ENCODE results near the gene KIAA0753. TPM values are rescaled to one million over a fixed set of nuclear protein-coding genes. Genes with fewer than 3 reads are reported as not detected.

Gene KIAA0753
- total and polyA plus RNA-seq, 2 of the 13 experiments (the other 11 are each of a cell fraction or from before 2014, with no cell fraction given) = 5.2 to 9.1 TPM

DNA sequence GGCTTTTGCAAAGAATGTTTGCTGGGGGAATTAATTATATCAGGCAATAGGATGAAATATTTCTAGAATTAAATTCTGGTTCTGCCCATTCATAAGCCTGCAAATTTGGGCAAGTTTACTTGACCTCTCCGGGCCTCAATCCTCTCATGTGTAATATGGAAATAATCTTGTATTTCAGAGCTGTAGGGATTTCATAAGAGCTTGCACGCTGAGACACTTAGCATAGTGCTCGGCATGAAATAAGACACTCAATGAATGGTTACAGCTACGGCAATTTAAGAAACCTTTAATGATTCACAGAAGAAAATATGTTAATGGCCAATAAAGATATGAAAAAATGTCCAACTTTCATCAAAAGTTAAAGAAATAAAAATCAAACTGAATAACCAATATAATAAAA lies 43.6 kb downstream of the KIAA0753 start:
- POLR2A ChIA-PET = no interaction called here
- ATAC-seq (no peak), DNase-seq (ENCODE audit: low spot score) (no peak), FAIRE-seq (no peak)
- no TSS peak for BruUV-seq (replicated peaks)
- no peak overlapping the region for H2AFZ ChIP-seq (ENCODE audit: low read length)
- peaks cover 14% of the 10 kb centered on the region for H3K4me1 ChIP-seq (ENCODE audit: insufficient read depth, low read length)
- CTCF ChIA-PET (ENCODE audit: low intra/inter-chr PET ratio, low total read pairs) = no interaction called here
- peaks cover 15 to 45% of the 10 kb centered on the region in 2 experiments for H3K36me3 ChIP-seq (replicated peaks in 1 of 2; ENCODE audit: control insufficient read depth in 1 of 2, insufficient read depth in 2 of 2, low read length in 2 of 2)
- in situ Hi-C loops (cut with HindIII; ENCODE audit: extremely low pct_ligation_motif_present, low pct_unique_long_range_greater_than_20kb) = no loop called here
- no peaks in the 10 kb centered on the region for H3K27me3 ChIP-seq (ENCODE audit: control insufficient read depth in 1 of 2, insufficient read depth in 2 of 2, low read length in 2 of 2)
- no peak overlapping the region for H3K9ac ChIP-seq (ENCODE audit: insufficient read depth, low read depth, low read length)
- intact Hi-C loops (cut with micrococcal nuclease; ENCODE audit: unreplicated experiment) = no loop called here
- 95% methylated on average over 4 of the region's 4 CpGs for WGBS (ENCODE audit: low lambda C conversion rate)
- H3K79me2 ChIP-seq (ENCODE audit: insufficient read depth, low read length) = no peaks in the 10 kb centered on the region
- H3K9me3 ChIP-seq (ENCODE audit: low read length) = no peaks in the 10 kb centered on the region
- TF ChIP-seq, protein P1, sequence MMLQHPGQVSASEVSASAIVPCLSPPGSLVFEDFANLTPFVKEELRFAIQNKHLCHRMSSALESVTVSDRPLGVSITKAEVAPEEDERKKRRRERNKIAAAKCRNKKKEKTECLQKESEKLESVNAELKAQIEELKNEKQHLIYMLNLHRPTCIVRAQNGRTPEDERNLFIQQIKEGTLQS (CRISPR knock-in tag; IDR thresholded peaks at IDR 0.05) = no peak
- TF ChIP-seq, protein P2, sequence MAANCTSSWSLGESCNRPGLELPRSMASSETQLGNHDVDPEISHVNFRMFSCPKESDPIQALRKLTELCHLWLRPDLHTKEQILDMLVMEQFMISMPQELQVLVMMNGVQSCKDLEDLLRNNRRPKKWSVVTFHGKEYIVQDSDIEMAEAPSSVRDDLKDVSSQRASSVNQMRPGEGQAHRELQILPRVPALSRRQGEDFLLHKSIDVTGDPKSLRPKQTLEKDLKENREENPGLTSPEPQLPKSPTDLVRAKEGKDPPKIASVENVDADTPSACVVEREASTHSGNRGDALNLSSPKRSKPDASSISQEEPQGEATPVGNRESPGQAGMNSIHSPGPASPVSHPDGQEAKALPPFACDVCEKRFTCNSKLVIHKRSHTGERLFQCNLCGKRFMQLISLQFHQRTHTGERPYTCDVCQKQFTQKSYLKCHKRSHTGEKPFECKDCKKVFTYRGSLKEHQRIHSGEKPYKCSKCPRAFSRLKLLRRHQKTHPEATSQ (CRISPR knock-in tag; IDR thresholded peaks at IDR 0.05; ENCODE audit: borderline replicate concordance) = no peak
- no peak for TF ChIP-seq ZNF644 (CRISPR knock-in tag; IDR thresholded peaks at IDR 0.05; ENCODE audit: low read depth)
- TF ChIP-seq, protein P3, sequence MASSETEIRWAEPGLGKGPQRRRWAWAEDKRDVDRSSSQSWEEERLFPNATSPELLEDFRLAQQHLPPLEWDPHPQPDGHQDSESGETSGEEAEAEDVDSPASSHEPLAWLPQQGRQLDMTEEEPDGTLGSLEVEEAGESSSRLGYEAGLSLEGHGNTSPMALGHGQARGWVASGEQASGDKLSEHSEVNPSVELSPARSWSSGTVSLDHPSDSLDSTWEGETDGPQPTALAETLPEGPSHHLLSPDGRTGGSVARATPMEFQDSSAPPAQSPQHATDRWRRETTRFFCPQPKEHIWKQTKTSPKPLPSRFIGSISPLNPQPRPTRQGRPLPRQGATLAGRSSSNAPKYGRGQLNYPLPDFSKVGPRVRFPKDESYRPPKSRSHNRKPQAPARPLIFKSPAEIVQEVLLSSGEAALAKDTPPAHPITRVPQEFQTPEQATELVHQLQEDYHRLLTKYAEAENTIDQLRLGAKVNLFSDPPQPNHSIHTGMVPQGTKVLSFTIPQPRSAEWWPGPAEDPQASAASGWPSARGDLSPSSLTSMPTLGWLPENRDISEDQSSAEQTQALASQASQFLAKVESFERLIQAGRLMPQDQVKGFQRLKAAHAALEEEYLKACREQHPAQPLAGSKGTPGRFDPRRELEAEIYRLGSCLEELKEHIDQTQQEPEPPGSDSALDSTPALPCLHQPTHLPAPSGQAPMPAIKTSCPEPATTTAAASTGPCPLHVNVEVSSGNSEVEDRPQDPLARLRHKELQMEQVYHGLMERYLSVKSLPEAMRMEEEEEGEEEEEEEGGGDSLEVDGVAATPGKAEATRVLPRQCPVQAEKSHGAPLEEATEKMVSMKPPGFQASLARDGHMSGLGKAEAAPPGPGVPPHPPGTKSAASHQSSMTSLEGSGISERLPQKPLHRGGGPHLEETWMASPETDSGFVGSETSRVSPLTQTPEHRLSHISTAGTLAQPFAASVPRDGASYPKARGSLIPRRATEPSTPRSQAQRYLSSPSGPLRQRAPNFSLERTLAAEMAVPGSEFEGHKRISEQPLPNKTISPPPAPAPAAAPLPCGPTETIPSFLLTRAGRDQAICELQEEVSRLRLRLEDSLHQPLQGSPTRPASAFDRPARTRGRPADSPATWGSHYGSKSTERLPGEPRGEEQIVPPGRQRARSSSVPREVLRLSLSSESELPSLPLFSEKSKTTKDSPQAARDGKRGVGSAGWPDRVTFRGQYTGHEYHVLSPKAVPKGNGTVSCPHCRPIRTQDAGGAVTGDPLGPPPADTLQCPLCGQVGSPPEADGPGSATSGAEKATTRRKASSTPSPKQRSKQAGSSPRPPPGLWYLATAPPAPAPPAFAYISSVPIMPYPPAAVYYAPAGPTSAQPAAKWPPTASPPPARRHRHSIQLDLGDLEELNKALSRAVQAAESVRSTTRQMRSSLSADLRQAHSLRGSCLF (CRISPR knock-in tag; IDR thresholded peaks at IDR 0.05; ENCODE audit: borderline replicate concordance) = no peak
- TF ChIP-seq, protein P4, sequence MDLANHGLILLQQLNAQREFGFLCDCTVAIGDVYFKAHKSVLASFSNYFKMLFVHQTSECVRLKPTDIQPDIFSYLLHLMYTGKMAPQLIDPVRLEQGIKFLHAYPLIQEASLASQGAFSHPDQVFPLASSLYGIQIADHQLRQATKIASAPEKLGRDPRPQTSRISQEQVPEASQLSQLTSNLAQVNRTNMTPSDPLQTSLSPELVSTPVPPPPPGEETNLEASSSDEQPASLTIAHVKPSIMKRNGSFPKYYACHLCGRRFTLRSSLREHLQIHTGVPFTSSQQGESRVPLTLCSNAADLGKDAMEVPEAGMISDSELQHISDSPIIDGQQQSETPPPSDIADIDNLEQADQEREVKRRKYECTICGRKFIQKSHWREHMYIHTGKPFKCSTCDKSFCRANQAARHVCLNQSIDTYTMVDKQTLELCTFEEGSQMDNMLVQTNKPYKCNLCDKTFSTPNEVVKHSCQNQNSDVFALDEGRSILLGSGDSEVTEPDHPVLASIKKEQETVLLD (CRISPR knock-in tag; IDR thresholded peaks at IDR 0.05; ENCODE audit: low read depth) = no peak
- H3K4me2 ChIP-seq (ENCODE audit: low read depth, low read length) = no peak overlapping the region
- H3K4me3 ChIP-seq (replicated peaks in 1 of 3; ENCODE audit: insufficient read depth in 1 of 3, low read depth in 2 of 3, low read length in 3 of 3) = no peak overlapping the region
- H3K27ac ChIP-seq (ENCODE audit: extremely low read length, insufficient read depth, low read length) = no peak overlapping the region
- H4K20me1 ChIP-seq (ENCODE audit: insufficient read depth, low read length) = no peaks in the 10 kb centered on the region
